GM12891 (cell line): ENCODE measurements around the gene RIN2.

Source experiments
- PAX5 ChIP-seq: IDR thresholded peaks from 2 replicates; pipeline ENCODE4 v1.6.1; 2011; ENCODE audit warnings: low read length, moderate library complexity, mild to moderate bottlenecking; ENCODE audit not compliant: insufficient read depth, severe bottlenecking
- POLR2A ChIP-seq: IDR thresholded peaks from 2 replicates; pipeline ENCODE4 v1.6.1; 2011; ENCODE audit warnings: low read depth, low read length, control low read depth
- POLR2AphosphoS5 ChIP-seq: IDR thresholded peaks from 2 replicates; pipeline ENCODE4 v1.6.1; 2011; ENCODE audit warnings: low read depth, low read length, control low read depth
- TAF1 ChIP-seq: IDR thresholded peaks from 2 replicates; pipeline ENCODE4 v1.6.1; 2011; ENCODE audit warnings: low read depth, low read length, control low read depth

DNA sequence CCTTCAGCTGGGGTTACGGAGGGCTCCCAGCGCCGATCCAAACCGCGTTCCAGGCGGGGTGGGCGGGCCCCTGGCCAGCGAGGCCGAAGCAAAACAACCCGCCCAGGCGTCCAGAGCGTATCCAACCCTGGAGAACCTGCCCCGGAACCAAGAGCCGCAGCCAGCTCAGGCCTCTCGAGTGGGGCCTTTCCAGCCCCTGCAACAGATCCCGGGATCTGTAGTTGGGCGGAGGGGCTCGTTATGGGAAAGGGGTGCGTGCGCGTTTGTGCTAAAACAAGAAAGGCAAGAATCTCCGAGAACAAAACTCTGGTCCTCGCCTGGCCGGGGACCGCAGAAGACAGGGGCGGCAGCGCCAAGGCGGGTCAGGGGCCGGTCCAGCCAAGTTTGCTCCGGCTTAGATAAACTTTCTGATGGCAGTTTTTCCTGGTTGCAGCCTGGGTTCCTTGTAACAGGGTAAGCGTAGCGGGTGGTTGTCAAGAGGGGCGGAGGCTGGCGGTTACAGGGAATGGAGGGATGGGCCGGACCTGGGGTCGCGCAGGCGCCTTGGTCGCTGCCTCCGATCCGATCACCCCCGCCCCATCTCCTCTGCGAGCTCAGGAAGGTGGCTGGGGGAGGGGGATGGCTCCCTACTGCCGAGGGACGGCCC, 448 bp upstream of the RIN2 start:
- TF ChIP-seq POLR2AphosphoS5, result no peak
- TF ChIP-seq PAX5, result no peak
- TF ChIP-seq POLR2A, result no peak
- no peak for TF ChIP-seq TAF1
